RCC 7860 (cell line): Measurements from ENCODE around the gene PDK3.
A peak's percentile ranks its signal among the peaks of the same experiment; 100 is the strongest.

ENCODE experiments used
- DNase-seq: peaks from one replicate; pipeline ENCODE4 v3.0.0-alpha.2; 2015; ENCODE audit warnings: low spot score
- FAIRE-seq: peaks from 2 replicates; lab custom pipeline; 2012; peaks lifted over from hg19 to GRCh38; lab: Jason Lieb, UNC

Gene PDK3

GRCh38 chrX:24547961-24548360, 82.9 kb downstream of the PDK3 start:
- DNase-seq, result no peak
- FAIRE-seq, result no peak

- FAIRE-seq (no peak), DNase-seq (no peak)
Observed at GRCh38 chrX:24550166-24550565, 85.1 kb downstream of the PDK3 start.

- FAIRE-seq (no peak), DNase-seq (no peak)
Observed at GRCh38 chrX:24553011-24553410, 87.9 kb downstream of the PDK3 start.

GRCh38 chrX:24561121-24561520, 96.0 kb downstream of the PDK3 start:
- DNase-seq, result peak; percentile 6
- FAIRE-seq, result no peak

GRCh38 chrX:24563291-24564010, 98.4 kb downstream of the PDK3 start:
- FAIRE-seq (no peak), DNase-seq (no peak)

- DNase-seq (no peak), FAIRE-seq (no peak)
Observed at GRCh38 chrX:24566240-24566639, 101.2 kb downstream of the PDK3 start.

- DNase-seq (no peak), FAIRE-seq (no peak)
Observed at GRCh38 chrX:24567169-24567568, 102.1 kb downstream of the PDK3 start.

GRCh38 chrX:24574743-24575142, 109.7 kb downstream of the PDK3 start:
- no peak for DNase-seq
- no peak for FAIRE-seq

- FAIRE-seq, result no peak
- DNase-seq, result no peak
Observed at GRCh38 chrX:24575496-24575895, 110.4 kb downstream of the PDK3 start.

- DNase-seq, result no peak
- no peak for FAIRE-seq
Observed at GRCh38 chrX:24577091-24577490, 112.0 kb downstream of the PDK3 start.
